Stimulated activated CD4-positive, alpha-beta T cell treated with anti-CD3 and anti-CD28 coated beads, Interleukin-1b, Interleukin-23, amount 100 ng/mL, for 4 hours (primary cell): ENCODE results near the gene NUBP2.

Experiments used
- DNase-seq, 2 donors: peaks; one replicate each; pipeline ENCODE4 v3.0.0-alpha.2; 2020; ENCODE audit warnings: low read depth in 2 of 2

Gene NUBP2

DNA sequence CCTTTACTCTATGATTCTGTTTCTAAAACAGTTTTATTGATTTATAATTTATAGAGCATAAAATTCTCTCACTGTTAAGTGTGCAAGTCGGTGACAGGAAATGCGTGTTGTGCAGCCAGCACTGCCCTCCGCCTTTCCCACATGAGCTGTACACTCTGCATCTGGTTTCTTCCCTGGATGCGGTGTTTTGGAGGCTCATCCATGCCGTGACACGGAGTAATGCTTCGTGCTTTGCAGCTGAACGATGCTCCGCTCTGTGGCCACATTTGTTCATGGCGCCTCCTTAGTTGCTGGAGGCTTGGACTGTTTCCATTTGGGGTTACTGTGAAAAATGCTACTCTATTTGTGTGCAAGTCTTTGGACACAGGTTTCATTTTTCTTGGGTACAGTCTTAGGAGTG is 17.9 kb downstream of the NUBP2 start:
- DNase-seq: no peak

DNA sequence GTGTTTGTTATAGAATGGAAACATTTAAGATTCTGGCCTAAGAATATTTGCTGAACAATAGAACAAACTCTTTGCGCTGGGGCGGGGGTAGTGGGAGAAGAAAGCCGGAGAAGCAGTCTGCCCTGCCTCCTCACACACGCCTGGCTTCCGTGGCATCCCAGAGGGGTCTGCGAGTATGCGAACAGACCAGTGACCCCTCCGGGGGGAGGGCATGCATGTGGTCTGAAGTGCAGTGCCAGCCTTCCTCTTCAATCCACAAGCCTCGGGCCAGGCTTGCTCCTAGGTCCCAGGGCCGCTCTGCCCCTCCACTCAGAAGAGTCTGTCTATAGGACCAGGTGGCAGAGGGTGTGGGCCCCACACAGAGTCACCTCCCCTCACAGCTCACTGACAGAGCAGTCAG is 24.9 kb downstream of the NUBP2 start:
- DNase-seq: no peak

DNA sequence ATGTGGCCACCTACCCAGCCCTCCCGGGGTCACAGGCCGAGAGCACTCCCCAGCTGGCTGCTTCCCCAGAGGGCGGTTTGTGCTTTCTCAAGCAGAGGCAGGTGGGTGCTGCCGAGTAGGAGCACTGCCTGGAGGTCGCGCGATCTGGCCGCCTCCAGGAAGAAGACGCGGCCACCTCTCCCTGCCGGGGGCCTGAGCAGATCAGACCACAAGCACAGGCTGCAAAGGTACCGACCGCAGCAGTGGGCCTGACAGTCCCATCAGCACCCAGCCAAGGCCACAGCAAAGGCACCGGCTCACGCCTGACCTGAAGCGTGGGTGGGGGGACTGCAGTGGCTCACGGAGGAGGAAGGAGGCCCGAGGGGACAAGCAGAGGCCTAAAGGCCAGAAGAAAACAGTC is 25.9 kb downstream of the NUBP2 start:
- no peak for DNase-seq

DNA sequence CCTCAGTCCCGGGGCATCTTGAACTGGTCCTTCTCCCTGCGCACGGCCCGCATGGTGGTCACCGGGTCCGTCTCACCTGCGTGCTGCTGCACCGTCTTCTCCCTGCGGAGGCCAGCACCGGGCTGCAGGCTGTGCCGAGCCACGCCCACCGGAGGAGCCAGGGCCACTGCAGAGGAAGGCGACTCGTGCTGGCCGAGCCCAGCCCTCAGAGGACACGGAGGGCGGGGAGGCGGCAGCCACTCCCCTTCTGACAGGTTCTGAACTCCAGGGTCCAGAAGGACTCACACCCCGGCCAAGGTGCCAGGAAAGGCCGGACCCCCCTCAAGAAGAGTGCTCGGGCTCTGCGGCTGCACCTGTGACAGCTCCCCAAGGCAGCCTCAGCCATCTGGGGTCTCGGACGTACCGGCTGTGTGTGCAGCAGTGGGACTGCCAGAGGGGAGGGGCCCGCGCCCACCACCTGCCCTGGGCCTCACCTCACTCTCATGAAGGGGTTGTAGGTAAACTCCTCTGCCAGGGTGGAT is 26.6 kb downstream of the NUBP2 start:
- no peak for DNase-seq

DNA sequence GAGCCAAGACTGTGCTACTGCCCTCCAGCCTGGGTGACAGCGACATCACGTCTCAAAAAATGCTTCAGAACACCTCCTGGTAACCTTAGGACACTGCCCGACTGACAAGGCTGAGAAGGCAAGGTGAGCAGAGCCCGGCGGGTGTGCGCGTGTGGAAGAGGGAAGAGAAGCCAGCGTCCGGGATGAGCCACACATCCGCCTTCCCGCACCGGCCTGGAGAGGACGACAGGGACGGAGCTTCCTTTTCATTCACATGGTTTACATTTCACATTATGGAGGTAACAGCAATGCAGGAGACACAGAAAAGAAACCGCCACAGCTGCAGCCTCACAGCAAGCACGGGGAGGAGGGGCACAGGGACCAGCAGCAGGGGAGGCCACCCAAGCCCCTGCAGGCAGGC is 27.3 kb downstream of the NUBP2 start:
- no peak for DNase-seq

DNA sequence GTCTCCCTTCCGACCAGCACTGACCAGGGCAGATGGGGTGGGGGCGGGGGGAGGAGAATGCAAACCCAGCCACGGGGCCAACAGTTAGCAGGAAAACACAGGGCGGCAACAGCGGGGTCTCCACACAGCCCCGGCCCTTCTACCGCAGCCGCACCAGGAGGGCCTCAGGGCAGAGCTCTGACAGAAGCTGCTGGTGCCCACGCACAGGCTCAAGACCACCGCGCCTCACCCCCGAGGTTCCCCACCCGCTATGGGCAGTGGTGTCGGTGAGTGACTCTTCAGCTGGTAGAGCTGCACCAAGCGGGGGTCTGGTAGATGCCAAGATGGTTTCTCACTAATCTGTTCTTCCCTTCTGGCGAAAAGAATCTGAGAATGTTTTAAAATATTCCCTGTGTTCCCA is 27.8 kb downstream of the NUBP2 start:
- DNase-seq: no peak

DNA sequence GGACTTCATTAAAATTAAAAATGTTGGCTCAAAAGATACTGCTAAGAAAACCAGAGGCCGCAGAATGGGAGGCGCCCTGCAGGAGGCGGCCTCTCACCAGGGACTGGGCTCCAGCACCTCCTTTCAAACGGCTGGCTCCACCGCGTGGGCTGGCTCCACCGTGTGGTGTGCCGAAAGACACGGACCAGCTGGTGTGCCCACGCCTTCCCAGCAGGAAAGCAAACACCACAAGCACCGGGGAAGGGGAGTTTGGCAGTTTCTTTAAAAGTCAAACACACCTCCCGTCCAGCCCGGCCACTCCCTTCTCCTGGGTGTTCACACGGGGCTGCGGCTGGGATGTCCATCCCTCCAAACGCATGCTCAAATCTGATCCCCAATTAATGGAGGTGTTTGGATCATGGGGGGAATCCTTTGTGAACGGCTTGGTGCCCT is 30.0 kb downstream of the NUBP2 start:
- peak; percentile 33 for DNase-seq

DNA sequence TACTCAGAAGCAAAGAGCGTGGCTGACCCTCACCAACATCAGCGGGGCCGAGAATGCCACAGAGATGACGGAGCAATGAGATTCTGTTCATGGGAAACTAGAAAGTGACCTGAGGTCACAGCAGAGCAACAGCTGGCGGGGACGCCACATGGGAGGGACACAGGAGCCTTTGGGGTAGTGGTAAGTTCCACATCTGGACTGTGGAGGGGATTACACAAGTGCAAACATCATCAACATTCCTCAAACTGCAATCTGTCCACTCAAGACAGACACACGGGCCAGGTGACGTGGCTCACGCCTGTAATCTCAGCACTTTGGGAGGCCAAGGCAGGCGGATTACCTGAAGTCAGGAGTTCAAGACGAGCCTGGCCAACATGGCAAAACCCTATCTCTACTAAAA is 32.7 kb downstream of the NUBP2 start:
- DNase-seq: no peak

DNA sequence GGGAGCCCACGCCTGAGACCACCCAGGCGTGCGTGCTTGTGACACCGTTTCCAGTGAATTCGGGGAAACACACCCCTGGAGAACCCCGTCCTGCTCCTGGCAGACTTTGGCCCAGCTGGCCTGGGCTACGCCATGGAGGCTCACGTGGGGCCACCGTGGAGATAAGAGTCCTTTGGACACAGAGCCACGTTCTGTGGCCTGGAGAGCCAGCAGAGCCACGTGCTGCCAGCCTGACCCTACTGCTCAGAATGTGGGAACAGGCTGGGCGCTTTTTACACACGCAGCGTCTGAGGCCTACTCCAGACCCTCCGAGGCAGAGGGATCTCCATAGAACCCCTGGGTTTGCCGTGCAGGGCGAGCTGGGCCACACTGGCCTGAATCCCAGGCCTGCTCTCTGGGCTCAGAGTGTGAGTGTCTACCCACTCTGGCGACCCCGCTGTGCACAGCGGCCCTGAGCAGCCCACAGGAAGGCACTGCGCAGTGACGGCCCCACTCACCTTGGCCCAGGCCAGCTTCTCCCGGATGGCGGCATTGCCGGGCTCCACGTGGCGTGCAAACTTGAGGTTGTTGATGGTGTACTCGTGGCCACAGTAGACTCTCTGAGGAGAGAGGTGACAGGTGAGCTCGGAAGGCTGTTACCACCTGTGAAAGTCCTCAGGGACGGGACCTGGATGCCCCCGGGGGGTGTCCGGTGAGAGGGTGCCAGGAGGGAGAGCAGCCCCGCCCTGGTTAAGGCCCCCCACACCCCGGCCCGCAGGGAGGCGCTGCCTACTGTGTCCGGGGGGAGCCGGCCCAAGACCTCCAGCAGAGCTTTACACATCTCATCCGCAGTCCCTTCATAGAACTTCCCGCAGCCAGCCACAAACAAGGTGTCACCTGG is 33.9 kb downstream of the NUBP2 start:
- DNase-seq: no peak

DNA sequence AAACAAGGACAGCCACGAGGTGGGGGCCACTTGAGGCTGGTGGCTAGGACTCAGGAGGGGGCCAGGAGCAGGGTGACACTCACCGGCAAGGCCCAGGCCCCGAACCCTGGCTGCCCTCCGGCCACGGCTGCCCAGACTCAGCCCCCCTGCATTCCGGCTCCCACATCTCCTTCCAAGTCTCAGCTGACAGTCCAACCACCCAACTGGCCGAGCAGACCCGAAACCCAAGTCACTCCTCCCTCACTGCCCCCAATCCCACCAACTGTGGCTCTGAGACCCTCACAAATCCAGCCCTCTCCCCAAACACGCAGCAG is 34.5 kb downstream of the NUBP2 start:
- no peak for DNase-seq

DNA sequence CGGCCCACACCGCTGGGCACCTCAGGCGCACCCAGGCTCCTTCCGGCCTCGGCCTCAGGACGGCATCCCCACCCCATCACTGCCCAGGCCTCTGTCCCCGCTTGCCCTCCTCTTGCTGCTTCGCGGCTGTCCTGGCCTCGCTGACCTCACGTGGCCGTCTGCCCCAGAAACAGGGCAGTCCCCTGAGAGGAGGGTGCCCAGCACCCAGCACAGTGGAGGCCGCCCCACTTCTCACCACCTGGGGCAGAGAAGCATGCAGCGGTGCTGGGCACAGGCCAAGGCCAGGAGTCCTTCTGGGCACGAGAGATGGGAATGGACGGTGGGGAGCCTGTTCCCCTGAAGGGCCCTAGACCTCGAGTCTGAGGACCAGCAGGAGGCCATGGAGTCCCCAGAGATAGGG is 35.0 kb downstream of the NUBP2 start:
- DNase-seq: no peak

DNA sequence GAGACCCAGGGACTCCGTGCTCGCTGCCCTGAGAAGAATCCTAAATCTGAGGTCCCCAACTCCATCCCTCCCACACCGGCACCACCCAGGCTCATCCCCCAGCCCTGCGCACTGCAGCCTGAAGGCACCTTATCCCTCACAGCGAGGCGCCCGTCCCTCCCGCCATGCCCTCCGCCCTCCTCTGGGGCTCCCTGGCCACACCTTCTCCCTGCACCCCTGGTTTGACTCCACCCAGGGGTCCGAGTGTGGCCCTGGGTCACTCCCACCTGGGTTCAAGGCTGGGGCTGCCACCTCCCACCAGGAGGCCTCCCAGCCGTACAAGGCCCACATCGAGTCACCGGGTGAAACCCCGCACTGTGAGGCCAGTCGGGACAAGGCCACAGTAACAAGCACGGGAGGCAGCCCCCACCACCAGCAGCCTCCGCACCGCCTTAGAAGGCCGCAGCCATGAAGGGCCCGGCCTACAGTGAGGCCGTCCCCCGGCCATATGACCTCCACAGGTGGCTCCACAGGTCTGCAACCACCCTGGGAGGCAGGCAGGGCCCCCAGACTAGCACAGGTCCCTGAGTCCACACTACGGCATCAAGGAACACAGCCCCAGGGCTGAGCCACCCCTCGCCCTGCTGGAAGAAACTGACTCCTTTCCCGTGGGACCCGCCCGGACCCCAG is 35.6 kb downstream of the NUBP2 start:
- DNase-seq: no peak

DNA sequence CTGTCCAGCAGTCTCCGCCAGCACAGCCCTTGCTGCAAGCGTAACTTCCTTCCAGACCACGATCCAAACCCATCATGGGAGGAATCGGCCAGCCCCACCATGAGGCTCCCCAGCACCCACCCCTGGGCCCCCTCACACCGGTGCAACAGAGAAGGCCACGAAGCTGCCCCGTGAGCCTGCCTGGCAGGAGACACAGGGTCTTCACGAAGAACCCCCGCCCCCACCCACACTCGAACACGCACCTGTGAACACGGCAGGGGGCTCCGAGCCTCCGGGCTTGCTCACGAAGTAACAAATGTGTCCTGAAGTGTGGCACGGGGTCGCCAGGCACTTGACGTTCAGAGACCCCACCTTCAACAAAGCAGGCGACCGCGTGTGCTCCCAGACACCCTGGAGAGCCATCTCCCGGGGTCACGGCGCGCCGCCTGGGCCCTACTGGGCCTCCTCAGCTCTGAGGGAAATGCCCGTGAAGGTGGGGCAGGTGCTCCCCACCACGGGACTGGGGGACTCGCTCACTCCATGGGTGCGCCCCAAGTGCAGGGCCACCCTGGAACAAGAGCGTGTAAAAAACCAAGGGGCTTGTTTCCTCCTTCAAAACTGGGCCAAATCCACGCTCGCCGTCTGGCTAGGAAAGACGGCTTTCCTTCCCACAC is 36.2 kb downstream of the NUBP2 start:
- no peak for DNase-seq

DNA sequence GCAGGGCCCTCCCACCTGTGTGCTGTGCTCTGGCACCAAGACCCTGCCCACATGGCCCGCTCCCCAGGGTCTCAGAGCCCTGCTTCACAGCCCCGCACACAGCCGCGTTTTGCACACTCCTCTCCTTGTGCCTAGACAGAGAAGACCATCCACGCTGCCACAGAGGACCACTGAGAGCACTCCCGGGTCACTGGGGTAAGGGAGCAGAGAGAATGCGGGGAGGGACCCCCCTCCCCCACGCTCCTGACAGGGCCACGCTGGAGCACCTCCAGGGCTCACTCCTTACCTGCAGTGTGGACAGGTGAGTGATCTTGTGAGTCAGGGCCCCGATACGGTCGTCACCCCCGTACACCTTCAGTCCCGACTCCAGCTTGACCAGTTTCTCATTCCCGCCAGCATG is 36.9 kb downstream of the NUBP2 start:
- no peak for DNase-seq

DNA sequence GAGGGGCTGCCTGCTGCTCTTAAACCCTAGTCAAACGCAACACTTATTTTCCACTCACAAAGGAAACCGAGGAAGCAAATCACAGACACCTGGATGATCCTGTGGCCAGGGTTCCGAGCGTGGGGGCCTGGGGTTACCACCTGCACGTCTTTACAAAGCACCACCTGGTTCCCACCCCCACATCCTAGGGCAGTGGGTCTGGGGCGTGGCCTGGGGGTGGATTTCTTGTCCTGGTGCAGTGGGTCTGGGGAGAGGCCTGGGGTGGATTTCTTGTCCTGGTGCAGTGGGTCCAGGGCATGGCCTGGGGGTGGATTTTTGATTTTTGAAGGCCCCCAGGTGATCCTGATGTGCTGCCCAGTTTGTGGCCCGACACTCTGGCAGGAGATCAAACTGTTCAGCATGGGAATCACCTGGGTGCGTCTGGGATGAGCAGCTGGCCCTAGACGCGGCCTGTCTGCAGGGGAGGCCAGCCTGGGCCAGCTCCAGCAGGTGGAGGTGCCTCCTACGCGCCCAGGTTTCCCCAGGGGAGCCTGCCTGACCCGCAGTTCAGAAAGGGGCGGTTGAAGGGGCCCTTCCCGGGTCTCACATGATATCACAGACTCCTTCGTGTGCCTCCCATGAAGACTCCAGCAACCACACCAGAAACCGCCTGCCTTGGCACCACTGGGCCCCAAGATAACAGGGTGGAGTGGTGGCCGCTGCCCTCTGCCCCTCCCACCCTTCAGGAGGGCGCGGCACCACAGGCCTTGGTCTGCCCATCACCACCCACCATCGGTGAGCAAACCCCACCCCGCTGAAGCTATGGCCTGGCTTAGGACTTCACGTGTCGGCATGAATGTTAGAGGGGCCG is 37.6 kb downstream of the NUBP2 start:
- no peak for DNase-seq

DNA sequence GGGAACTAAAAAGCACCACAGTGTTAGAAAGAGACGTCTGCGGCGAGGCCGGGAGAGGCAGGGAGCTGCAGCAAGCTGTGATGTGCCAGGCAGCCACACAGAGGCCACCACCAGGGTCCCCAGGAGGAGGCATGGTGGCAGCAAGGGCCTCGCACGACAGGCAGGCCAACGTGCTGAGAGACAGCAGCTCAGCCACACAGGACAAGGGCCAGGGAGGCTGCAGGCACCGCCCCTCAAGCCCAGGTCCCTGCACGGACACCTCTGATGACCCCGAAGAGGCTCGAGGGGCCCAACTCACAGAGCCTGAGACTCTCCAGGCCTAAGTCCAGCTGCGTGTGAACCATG is 38.2 kb downstream of the NUBP2 start:
- no peak for DNase-seq

DNA sequence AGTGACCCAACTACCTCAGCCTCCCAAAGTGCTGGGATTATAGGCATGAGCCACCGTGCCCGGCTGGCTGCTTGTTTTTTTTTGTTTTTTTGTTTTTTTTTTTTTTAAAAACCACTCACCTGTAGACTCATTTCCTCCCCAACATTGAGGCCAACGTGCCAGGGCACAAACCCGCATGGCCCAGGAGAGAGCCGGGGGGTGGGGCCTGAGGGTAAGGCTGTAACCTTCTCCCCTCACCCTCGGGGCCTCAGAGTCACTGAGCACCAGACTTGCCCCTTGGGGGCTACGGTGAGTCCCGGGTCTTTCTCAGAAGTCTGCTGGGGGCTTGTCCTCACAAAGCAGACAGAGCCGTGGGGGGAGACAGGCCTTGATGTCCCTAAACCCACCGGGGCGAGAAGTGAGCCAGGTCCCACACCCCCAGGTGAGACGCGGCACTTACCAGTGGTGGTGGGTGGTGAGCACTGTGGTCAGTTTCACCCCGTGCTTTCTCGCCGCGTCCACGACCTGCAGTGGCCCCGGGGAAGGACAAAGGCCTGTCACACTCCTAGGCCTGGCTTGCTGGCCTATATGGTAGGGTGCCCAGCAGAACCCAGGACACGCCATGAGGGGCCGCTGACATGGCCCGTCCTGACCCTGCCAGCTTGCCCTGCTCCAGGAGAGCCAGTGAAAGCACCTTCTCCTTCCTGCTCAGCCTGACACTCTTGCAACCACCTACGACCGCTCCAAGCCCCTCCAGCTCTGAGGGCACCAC is 39.3 kb downstream of the NUBP2 start:
- no peak for DNase-seq

DNA sequence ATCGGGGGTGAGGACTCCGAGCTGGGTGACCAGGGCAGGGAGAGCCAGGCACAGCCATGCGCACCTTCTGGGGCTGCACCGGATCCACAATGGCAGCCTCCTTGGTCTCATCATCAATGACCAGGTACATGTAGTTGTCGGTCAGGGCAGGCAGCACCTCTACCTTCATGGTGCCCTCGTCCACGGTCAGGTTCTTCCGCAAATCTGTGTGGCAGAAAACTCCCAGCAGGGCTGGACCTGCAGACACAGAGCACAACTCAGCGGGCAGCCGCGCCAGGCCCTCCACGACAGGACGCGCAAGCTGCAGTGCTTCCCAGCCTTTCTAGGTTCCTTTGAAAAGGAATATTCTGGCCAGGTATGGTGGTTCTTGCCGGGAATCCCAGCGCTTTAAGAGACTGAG is 40.0 kb downstream of the NUBP2 start:
- DNase-seq: no peak

DNA sequence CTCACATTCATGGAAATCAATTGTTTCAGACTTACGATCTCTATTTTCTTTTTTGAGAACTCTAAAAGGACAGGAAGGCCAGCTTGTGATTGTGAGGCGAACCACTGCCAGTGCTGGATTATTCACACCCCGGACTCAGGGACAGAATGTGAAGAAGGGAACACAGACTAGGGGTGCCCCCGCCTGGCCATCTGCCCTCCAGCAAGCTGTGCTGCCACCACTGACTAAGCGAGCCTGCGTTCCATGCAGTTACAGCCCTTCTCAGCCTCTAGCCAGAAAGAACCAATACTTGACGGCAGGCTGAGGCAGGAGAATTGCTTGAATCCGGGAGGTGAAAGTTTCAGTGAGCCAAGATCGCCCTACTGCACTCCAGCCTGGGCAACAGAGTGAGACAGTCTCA is 41.1 kb downstream of the NUBP2 start:
- DNase-seq: no peak

DNA sequence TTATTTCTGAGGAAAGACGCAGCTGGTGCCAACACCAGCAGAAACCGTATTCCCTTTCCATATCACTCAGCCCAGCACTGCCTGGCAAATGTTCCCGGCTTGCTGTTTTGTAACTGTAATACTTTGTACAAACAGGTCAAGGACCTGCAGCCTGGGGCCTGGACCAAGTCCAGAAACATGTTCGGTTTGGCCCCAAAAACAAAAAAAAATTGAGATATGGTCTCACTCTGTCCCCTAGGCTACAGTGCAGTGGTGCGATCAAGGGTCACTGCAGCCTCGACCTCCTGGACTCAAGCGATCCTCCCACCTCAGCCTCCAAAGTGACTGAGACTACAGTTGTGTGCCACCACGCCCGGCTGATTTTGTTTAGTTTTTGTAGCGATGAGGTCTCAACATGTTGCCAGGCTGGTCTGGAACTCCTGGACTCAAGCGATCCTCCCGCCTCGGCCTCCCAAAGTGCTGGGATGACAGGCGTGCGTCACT is 42.7 kb downstream of the NUBP2 start:
- no peak for DNase-seq
